GM19193 (cell line): Measurements from ENCODE around the gene ZC3H18.

Source experiments
- POLR2A ChIP-seq: IDR thresholded peaks from 4 replicates; pipeline ENCODE4 v1.6.1; 2011; ENCODE audit not compliant: insufficient read depth, insufficient read length; ENCODE audit errors: extremely low read depth

Gene ZC3H18

DNA sequence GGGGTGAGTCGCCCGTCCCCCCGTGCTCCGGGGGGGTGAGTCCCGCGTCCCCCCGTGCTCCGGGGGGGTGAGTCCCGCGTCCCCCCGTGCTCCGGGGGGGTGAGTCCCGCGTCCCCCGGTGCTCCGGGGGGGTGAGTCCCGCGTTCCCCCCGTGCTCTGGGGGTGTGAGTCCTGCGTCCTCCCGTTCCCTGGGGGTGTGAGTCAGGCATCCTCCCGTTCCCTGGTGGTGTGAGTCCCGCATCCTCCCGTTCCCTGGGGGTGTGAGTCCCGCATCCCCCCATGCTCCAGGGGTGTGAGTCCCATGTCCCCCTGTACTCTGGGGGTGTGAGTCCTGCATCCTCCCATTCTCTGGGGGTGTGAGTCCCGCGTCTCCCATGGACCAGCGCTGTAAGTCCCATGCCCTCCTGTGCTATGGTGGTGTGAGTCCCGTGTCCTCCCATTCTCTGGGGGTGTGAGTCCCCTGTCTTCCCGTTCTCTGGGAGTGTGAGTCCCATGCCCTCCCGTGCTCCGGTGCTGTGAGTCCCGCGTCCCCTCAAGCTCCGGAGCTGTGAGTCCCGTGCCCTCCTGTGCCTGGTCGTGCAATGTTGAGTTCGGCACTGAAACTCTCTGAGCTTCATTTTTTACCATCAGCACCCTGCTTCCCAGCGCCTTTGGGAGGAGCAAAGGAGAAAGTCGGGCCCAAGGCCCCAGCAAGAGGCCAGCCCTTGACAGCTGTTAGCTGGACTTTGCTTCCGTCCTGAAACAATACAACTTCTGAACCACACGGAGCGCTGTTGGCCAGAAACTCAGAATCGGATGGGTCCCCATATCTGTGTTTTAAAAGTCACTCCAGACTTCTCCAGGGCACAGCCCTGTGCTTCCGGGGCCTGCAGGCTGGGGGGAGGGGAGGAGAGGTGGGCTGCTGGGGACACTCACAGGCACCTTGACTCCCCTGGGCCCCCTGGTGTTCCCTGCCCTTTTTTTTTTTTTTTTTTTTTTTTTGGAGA is 11.5 kb upstream of the ZC3H18 start:
- no peak for TF ChIP-seq POLR2A

DNA sequence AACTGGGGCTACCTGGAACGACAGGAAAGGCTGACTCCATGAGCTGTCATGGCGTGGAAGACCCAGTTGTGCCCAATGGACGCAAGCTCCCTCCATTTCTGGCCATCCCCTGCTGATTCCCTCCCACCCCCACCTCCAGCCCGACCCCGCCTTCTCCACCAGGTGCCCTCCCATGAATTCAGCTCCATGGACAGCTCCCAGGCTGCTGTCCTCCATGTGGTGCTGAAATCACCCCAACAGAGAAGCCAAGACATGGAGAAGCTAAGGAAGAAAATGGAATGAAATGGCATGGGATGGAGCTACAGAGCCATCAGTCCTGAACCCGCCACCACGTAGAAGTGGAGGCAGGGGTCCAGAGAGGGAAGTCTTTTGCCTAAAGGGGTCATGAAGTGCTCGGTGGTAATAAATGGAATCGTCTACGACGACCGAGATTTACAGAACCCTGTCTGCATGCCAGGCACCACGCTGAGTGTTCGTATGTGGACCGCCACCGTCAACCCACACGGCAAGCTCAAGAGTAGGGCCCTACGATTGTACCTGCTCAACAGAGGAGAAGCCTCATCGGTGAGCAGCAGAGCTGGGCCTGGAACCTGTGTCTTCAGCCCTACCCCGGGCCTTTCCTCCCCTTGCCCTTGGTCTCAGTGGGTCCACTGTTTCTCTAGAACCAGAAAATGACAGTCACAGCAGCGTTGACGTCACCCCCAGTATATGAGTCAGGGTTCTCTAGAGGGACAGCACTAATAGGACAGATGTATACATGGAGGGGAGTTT is 9.3 kb upstream of the ZC3H18 start:
- no peak for TF ChIP-seq POLR2A

DNA sequence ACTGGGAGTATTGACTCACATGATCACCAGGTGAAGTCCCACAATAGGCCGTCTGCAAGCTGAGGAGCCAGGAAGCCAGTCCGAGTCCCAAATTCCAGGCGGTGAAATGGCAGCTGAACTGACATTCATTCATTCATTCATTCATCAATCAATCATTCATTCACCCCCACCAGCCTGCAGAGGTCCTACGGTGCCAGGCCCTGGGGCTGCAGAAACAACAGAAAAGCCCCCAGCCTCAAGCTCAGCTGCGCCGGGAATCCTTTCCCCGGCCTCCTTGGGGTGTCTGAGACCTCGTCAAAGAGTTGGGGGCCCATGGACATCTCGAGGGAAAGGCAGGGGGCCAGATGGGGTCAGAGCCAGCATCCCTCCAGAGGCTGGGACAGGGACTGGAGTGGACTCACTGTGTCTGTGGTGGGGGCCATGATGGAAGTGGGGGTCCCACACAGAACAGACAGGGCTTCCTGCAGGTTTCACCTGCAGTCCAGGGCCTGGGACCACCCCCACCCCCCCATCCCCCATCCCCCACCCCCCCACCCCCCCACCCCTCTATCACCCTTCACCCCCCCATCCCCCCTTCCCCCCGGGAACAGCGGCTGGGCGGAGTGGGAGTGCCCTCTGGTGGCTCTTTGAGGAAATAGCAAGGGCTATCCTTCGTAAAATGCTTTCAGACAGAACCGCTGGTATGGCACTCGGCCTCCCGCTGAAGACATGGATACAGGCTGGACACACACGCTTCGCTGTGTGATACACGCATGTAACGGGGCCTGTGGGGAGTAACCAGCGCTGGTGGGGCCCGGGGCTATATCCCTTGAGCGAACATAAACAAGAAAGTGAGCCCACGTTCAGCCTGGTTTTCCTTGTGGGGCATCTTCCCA is 8.5 kb upstream of the ZC3H18 start:
- no peak for TF ChIP-seq POLR2A

DNA sequence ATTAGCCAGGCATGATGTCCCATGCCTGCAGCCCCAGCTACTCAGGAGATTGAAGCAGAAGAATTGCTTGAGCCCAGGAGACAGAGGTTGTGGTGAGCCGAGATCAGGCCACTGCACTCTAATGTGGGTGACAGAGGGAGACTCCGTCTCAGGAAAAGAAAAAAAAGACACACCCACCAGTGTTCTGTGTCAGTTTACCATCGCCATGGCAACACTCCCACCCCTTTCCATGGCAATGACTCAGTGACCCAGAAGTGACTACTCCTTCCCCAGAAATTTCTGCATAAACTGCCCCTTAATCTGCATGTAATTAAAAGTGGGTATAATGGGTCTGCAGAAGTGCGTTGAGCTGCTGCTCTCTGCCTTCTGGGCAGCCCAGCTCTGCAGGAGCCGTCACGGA is 4.0 kb upstream of the ZC3H18 start:
- no peak for TF ChIP-seq POLR2A

DNA sequence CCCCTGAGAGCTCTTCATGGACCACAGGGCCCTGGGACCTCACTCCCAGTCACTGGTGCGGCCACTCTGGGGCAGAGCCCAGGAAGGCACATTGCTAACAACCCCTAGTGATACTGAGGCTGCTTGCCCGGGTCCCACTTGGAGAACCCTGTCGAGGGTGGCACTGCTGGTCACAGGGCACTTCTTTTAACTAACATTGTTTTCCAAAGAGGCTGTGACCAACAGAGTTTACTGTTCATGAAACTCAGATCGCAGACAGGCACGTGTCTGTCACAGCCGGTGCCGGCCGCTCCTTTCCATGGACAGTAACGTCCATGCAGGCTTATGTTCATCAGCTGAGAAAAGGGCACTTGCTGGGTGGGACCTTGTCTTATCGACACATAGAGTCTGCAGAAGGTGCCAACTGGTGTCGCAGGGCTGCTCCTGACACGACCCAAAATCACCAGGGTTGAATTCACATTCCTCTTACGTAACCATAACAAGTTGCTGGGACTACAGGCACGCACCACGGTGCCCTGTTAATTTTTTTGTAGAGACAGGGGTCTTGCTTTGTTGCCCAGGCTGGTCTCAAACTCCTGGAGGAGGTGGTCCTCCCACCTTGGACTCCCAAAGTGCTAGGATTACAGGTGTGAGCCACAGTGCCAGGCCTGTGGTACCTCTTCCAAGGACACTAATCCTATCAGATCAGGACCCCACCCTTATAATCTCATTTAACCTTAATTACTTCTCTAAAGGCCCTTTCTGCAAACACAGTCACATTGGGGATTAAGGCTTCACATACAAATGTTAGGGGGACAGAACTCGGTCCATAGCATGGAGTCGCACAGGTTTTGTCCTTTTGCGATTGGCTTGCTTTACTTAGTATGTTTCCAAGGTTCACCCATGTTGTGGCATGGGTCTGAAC is 1.2 kb upstream of the ZC3H18 start:
- TF ChIP-seq POLR2A: no peak

DNA sequence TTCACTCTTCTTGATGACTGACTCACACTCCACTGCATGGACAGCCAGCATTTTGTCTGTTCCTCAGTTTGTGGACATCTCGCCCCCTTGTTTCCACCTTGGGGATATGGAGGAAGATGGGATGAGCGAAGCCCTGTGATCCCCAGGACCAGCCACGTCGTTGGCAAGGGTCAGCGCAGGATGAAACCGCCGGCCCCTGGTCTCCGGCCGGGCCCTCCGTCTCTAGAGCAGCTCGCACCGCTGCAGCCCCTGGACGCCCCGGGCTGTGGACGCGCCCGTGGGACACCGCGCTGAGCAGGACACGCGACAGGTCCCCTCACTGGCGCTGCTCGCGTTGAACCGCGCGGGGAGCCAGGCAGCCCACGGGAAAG is 604 bp upstream of the ZC3H18 start:
- TF ChIP-seq POLR2A: no peak

DNA sequence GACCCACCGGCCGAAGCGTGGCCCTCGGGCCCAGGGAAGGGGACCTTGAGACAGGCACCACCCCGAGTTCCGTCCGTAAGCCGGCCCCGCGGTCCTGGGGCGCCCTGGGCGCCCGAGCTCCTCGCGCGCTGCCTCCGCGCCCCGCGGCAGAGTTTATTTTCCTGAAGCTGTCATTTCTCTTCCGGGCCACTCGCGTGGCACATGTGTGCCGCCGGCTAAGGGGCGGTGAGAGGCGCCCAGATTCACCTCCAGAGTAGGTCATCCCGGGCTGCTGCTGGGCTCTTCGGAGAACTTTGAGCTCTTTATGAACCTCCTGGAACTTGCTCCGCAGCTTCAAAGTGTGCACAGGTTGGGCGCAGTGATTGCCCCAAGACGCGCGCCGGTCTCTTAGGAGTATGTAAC is 489 bp downstream of the ZC3H18 start:
- no peak for TF ChIP-seq POLR2A

DNA sequence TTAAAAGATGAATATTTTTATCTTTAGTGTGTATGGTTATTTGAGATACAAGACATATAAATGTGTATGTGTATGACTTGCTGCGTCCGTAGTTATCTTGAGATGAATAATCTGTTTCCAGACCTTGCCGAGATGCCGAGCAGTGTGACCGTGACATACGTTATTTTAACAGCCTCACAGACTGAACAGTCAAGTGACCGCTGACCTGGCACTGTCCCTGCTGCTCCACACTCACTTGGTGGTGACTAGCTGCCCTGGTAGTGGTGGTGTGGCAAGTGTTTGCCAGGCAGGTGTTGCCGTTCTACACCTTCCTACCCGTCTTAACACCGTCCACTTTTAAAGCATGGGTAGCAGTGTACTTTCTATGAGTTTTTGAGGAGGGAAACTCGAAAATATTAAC is 5.0 kb downstream of the ZC3H18 start:
- TF ChIP-seq POLR2A: no peak

DNA sequence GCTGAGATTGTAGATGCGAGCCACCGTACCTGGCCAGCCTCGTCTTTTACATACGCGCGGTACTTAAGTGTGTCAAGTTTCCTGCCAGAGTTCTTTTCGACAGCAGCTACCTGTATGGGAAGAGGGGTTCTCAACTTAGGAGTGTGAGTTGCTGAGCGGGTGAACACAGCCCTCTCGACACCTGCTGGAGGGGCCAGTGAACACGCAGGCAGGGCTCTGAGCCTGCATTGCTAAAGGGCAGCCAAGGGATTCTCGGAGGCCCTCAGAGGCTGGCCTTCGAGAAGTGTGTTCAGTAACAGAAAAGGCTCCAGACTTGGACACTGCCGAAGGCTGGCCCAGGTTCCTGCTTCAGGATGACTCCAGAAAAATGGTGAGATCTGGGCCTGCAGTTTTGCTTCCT is 6.1 kb downstream of the ZC3H18 start:
- TF ChIP-seq POLR2A: no peak

DNA sequence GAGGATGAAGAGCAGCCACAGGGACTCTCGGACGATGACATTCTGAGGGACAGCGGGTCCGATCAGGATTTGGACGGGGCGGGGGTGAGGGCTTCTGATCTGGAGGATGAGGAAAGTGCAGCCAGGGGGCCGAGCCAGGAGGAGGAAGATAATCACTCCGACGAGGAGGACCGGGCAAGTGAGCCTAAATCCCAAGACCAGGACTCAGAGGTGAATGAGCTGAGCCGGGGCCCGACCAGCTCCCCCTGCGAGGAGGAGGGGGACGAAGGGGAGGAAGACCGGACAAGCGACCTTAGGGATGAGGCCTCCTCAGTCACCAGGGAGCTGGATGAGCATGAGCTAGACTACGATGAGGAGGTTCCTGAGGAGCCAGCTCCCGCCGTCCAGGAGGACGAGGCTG is 7.0 kb downstream of the ZC3H18 start:
- no peak for TF ChIP-seq POLR2A

DNA sequence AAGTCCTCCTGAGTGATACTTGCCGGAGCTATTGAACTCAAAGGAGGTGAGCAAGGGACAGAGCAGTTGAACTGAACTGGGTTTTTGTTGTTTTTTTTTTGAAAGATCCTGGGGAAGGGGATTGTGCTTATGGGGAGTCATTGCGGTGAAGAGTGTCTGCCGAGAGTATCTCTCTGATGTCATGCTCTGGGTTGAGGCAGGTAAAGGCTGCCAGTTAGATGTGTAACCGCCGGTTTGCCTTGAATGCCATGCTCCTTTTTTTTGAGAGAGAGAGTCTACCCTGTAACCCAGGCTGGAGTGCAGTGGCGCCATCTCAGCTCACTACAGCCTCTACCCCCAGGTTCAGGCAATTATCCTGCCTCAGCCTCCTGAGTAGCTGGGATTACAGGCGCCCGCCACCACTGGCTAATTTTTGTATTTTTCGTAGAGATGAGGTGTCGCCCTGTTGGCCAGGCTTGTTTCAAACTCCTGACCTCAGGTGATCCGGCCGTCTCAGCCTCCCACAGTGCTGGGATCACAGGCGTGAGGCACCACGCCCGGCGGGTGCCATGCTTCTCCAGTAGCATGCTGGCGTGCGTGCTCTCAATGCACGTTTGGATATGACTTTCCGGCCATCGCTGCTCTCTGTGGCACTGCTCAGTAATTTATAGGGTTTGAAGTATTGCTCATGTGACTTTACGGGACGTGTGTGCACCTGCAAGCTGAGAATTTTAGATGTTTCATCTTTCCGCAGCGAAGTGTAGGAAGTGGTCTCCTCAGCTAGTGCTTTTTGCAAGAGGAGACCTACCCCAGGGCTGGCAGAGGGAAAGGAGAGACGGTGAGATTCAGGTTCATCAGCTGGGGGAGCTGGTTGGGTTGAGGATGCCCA is 8.5 kb downstream of the ZC3H18 start:
- TF ChIP-seq POLR2A: no peak

DNA sequence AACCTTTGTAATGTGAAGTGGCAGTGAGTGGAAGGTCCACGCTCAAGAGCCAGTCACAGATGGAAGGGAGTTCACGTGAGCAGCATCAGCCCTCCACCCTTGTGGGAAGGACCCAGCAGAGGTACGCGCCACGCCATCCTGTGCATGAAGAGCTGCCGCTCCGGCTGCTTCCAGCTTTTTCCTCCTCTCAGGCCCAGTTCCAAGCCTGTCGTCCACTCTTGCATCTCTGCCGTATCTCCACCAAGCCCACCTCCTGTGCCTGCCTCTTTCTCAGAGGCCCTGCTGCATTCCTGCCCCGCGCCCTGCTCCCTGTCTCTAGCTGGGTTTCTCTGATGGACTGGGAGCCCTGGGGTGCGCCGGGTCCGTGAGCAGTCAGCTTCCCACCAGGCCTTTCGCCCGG is 10.2 kb downstream of the ZC3H18 start:
- no peak for TF ChIP-seq POLR2A

DNA sequence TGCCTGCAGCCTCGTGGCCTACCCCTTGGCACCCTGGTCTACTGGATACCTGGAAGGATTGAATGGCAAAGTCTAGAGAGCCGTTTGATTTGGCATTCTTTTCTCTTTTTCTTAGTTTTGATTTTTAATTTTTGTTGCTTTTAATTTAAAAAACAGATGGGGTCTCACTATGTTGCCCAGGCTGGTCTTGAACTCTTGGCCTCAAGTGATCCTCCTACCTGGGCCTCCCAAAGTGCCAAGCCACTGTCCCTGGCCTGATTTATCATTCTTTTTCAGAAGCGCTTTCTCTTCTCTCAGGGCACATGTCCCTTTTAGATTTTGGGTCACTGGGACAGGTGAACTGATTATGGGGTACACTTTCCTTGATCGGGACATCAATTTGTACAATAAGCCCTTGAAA is 10.8 kb downstream of the ZC3H18 start:
- TF ChIP-seq POLR2A: no peak

DNA sequence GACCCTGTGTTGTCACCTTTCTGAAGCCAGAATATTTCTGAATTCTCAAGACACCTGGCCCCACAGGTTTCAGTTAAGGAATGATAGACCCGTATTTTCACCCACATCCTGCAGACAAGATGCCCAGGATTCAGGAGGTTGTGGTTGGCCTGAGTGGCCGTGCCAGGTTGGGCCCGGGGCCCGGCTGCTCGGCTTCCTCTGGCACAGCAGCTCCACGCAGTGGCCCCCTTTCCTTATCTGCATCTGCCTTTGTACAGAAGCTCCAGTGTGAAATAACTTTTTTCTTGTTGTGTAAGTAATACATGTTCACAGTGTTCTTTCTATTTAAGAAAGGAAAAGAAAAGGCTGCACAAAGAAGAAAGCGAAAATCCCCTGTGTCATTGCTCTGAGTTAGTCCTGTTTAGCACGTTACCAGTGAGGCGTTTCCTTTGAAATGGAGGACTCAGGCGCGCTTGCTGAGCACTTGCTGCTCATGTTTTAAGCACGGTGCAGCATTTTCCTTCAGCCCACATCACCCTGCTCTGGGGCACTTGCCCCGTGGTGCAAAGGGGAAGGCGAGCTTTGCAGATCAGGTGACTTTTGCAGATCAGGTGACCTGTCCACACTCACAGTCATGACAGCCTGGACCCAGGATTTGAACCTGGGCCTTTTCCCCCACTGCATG is 12.8 kb downstream of the ZC3H18 start:
- no peak for TF ChIP-seq POLR2A
